Gastrocnemius medialis (tissue), 4 donors: ENCODE measurements around the gene MZB1.

Source experiments
- POLR2A ChIP-seq, 2 donors: fragments of 450-650 bp; IDR thresholded peaks; one replicate each; pipeline ENCODE4 v1.6.1; 2017; ENCODE audit warnings: antibody characterized with exemption in 2 of 2, mild to moderate bottlenecking in 2 of 2, moderate library complexity in 2 of 2
- TF ChIP-seq, protein P1 (sequence below), 5 experiments: fragments of 450-650 bp in 3 of 5; fragments of 200-600 bp in 2 of 5; sonication (generic) in 2 of 5; IDR thresholded peaks in 4 of 5; conservative IDR thresholded peaks in 1 of 5; 1 replicate in 4 of 5; 2 replicates in 1 of 5; pipeline ENCODE4 v1.5.1; 2016 to 2019; ENCODE audit warnings: antibody characterized with exemption in 5 of 5, mild to moderate bottlenecking in 3 of 5, moderate library complexity in 3 of 5

DNA sequence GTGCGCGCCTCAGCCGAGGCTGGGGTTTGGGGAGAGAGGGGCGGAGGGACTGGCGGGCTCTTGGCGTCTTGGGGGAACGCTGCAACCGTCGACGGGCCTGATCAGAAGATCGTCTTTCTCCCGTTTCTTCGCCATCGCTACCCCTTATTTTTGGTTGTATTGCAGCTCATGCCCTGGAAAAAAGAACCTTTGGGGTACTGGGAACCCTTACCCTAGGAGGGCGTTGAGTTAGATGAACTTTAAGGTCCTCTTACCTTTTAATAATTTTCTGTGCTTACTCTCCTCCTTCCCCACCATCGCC lies 47.3 kb downstream of the MZB1 start:
- TF ChIP-seq POLR2A (IDR thresholded peaks at IDR 0.05) = no peak
- TF ChIP-seq, protein P1, sequence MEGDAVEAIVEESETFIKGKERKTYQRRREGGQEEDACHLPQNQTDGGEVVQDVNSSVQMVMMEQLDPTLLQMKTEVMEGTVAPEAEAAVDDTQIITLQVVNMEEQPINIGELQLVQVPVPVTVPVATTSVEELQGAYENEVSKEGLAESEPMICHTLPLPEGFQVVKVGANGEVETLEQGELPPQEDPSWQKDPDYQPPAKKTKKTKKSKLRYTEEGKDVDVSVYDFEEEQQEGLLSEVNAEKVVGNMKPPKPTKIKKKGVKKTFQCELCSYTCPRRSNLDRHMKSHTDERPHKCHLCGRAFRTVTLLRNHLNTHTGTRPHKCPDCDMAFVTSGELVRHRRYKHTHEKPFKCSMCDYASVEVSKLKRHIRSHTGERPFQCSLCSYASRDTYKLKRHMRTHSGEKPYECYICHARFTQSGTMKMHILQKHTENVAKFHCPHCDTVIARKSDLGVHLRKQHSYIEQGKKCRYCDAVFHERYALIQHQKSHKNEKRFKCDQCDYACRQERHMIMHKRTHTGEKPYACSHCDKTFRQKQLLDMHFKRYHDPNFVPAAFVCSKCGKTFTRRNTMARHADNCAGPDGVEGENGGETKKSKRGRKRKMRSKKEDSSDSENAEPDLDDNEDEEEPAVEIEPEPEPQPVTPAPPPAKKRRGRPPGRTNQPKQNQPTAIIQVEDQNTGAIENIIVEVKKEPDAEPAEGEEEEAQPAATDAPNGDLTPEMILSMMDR (IDR thresholded peaks at IDR 0.05 in 4 of 5, conservative IDR thresholded peaks at IDR 0.05 in 1 of 5) = no peak
